ENCODE data around the gene GRIP2.
A peak's percentile ranks its signal among the peaks of the same experiment; 100 is the strongest.

The GRIP2 gene

DNA sequence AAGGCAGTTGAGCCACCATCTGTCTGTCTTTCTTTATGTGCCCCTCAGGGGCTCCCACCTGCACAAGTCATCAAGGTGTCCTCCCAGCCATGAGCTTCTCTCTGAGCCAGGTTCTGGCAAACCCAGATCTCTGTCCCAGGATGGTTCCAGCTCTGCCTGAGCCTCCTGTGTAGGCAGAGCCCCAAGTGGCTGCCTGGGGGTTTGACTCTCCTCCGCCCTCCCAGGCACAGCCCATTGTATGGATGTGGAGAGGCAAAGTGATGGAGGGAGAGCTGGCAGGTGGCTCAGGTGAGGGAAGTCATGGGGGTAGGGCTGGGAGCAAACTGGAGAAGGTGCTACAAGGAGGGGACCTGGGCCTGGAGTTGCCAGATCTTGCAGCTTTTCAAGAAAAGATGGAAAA, 56.9 kb downstream of the GRIP2 start:
- no peak for DNase-seq (ENCODE audit: low spot score)

DNA sequence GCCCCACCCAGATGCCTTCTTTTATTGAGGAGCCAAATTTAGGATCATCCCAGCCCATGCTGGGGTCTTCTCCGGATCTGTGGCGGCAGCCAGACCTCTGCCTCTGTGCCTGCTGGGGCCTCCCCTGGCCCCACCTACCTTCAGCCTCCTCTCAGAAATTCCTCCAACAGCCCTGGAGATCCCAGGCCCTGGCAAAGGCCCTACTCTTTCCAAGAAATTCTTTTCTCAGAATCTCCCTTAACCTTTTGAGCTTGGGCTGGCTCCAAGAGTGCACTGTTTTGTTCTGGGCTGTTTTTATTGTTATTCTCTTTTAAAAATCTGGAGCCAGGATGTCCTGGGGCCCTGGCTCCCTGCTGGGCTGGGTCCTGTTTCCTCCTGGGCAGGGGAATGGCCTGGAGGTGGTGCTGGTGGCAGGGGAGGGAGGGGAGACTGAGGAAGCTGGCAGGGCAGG, 57.8 kb downstream of the GRIP2 start:
- no peak for DNase-seq (ENCODE audit: low spot score)

DNA sequence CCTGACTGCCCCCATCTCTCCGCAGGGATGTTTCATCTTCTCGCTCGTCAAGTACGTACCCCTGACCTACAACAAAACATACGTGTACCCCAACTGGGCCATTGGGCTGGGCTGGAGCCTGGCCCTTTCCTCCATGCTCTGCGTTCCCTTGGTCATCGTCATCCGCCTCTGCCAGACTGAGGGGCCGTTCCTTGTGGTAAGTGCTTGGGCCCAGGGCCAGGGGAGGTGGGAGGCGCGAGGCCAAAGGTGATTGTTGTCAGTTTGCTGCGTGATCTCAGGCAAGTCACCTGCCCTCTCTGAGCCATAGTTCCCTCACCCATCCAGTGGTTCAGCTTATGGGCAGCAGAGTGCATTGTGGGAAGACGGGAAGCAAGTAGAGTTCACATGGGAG, 58.5 kb downstream of the GRIP2 start:
- DNase-seq (ENCODE audit: low spot score) = no peak

DNA sequence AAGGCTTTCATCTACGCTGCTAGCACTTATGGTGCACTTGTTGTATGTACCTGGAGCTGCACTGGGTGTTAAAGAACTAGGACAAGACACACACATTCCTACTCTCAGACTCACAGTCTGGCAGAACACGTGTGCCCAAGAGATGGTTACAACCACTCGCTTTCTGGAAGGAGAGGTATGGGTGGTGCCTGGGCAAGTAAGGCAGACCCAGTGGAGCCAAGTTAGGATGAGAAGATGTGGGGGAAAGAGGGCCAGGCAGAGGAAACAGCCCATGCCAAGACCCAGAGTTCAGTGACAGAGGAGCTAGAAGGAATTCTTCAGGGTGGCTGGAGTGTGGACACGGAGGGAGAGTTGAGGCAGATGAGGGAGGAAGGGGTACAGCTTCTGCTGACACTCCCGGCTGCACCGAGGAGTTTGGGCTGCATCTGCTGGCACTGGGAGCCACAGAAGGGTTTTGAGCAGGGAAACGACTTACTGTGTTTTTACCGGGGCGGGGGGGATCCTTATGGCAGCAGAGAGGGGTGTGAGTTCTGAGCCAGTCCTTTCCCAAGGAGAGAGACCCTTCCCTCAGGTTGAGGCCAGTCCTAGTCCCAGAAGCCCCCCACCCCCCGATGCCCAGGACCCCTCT, 59.0 kb downstream of the GRIP2 start:
- DNase-seq (ENCODE audit: low spot score) = no peak

DNA sequence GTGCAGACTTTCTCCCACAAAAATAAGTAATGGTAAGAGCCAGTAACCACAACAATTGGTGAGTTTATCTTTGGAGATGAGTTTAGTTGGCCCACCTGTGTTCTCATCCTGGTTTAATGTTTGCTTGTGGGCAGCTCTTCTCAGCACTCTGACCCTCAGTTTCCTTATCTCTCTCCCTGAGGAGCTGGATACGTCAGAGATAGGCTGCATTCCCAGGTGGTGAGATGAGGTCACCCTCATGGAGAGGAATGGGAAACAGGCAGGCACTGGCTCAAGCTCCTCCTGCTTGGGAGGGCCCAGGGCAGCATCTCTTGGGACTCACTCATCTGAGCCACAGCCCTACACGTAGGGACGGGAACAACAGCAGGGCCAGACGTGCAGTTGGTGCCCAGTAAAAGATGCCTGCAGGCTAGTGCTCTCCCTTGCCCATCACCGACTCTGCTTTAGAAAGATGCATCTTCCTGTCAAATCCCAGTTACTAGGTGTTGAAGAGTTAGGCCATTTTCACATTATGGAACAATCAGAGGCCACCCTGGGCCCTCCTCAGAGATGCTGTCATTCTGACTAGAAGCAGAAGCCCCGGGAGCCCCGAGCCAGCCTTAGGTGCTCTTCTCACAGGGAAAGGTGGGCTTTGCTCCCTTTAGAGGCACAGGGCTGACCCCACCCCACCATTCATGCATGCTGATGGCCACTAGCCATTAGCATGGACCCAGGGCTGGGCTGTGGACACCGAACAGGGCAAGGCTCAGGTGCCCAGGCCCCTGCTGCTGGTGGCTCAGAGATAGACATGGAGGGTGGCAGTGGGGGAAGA, 59.7 kb downstream of the GRIP2 start:
- DNase-seq (ENCODE audit: low spot score) = no peak

DNA sequence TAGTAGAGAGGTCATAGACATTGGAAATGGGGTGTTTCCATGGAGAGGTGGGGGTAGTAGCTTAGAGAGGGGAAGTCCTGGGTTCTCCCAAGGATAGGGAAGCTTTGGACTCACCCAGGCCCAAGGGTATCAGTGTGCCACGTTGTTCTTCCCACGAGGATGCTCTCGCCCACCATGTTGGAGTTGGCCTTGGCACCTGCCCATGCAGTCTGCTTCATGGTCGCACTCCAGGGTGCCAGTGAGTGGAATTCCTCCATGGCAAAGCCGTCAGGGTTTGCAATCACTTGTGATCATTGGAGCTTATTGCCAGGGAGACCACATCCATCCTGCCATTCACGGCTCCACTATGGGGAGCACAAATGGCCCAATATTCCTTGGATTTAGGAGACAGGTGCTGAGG, 60.6 kb downstream of the GRIP2 start:
- no peak for DNase-seq (ENCODE audit: low spot score)

DNA sequence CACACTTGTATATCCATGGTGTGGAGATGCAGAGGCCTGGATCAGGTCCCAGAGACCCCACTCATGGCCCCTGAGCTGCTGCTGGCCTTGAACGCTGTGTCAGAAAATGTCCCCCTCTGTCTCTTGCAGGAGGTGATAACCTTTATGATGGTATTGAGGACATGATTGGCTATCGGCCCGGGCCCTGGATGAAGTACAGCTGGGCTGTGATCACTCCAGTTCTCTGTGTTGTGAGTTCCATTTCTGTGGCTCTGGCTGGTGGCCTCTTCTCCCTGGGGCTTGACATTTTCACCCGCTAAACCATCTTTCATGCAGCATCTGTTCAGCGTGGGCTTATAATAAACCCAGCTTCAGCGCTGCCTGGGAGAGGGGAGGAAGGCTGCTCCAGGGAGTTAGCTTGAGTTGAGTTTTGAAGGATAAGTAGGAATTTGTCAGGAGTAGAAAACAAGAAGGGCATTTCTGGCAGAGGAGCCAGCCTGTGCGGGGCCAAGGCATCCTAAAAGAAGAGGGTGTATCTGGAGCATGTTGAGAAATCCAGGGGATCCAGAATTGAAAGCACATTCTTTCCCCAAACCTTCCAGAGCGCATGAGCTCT, 61.1 kb downstream of the GRIP2 start:
- DNase-seq (ENCODE audit: low spot score) = no peak

DNA sequence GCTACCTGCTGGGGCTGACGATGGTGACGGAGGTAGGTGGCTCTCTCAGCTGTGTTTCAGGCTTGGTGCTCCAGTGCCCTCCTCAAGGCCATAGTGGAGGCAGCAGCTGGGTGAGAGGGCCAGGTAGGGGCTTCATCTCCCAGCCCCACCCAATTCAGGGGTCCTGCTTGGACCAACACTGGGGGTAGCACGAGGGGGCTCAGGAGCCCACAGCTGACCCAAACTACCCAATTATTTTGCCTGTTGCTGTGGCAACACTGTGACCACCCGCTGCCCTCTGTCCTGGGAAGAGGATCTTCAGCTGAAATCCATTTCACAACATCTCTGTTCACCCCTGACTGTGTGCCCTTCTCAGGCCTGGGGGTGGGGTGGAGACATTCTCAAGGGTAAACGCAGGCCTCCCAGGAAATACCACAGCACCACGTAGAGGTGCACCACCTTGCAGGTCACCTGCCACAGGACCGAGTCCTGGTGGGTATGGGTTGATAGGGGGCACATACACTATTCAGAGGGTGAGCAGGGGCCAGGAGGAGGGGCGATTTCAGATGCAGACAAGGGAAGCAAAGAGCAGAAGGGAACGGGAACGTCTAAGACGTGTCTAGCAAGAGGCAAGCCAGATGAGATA, 62.7 kb downstream of the GRIP2 start:
- no peak for DNase-seq (ENCODE audit: low spot score)

DNA sequence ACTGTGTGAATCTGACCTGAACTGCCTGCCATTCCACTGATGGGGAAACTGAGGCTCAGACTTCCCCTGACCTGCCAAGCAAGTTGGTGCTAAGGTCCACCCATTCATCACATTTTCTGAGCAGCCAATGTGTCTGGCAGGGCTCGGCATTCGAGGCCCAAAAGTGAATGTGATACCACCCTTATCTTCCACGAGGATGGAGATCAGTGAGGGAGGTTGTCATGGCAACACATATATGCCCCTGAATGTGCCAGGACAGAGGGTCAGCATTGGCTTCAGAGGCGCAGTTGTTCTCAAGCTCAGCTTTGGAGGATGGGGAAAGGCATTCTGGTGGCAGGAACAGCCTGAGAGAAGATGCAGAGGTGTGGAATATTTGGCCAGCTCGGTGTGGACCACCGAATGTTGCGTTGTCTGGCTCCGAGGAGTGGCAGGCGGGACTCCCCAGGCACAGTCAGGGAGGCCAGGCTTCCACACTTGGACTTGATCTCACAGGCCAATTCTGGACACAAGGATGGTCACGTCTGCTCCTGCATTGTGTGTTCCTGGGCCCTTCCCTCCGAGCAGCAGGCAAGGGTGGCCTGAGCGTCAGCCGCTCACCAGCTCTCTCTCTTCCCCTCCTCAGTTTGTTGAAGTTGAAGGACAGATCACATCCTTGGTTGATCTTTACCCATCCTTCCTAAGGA, 63.4 kb downstream of the GRIP2 start:
- DNase-seq (ENCODE audit: low spot score) = no peak

DNA sequence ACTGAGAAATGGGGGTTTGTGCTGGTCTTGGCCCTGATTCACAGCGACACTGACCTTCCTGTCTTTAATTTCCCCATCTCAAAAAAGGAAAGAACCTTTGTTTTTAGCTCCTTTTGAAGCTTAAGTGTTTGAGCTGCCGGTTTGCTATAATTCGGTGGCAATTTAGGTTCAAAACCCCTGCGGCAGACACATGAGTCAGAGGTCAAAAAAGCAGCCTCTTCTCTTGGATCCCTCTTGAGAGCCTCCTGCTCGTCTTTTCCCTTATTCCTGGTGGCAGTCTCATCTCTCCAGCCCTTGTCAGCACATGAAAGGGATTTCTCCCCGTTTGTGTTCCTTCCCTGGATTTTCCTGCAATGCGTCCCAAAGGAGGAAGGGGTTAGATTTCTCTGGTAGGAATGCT, 64.5 kb downstream of the GRIP2 start:
- DNase-seq (ENCODE audit: low spot score) = no peak

DNA sequence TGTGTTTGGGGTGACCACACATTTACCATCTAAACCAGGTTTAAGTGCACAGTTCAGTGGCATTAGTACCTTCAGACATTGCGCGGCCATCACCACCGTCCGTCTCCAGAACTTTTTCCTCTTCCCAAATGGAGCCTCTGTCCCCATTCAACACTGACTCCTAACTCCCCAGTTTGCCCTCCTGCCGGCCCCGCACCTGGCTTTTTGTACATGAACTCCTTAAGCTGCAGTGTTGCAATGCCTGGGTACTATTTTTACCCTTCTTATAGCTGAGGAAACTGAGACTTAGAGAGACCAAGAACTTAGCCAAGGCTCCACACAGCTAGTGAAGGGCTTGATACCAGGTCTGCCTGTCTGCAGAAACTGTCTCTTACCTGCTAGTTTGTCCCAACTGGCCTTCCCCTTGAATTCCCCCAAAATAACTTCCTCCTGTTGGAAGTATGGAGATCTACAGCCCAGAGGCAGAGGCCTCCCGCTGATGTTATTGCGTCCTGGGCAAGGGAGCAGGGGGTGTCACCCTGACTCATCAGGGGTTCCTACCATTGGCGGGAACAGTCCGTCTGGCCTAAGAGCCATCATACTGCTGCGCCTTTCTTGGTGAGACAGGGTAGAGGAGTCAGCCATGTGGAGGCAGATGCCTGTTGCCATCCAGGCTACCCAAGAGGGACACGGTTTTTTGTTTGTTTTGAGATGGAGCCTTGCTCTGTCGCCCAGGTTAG, 65.6 kb downstream of the GRIP2 start:
- DNase-seq (ENCODE audit: low spot score) = no peak

DNA sequence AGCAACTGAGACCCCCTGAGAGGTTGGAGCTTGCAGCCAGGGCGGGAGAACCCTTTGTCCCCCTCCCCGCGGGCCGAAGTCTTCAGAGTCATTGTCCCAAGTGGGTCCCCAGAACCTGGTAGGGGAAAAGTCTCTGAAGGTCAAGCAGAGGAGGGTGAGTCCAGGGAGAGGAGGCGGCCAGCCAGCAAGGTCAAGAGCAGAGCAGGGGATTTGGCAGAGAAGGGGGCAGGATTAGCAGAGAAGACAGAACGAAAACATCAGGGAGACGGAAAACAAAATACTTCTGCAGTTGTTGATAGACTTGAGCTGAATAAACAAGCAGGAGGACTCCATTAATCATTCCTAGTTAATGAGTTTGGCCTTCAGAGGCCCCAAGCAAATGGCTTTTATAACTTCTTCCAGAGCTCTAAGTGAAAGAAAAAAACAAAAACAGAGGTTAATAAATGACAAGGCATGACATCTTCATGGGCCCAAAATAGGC, 66.7 kb downstream of the GRIP2 start:
- DNase-seq (ENCODE audit: low spot score) = no peak

DNA sequence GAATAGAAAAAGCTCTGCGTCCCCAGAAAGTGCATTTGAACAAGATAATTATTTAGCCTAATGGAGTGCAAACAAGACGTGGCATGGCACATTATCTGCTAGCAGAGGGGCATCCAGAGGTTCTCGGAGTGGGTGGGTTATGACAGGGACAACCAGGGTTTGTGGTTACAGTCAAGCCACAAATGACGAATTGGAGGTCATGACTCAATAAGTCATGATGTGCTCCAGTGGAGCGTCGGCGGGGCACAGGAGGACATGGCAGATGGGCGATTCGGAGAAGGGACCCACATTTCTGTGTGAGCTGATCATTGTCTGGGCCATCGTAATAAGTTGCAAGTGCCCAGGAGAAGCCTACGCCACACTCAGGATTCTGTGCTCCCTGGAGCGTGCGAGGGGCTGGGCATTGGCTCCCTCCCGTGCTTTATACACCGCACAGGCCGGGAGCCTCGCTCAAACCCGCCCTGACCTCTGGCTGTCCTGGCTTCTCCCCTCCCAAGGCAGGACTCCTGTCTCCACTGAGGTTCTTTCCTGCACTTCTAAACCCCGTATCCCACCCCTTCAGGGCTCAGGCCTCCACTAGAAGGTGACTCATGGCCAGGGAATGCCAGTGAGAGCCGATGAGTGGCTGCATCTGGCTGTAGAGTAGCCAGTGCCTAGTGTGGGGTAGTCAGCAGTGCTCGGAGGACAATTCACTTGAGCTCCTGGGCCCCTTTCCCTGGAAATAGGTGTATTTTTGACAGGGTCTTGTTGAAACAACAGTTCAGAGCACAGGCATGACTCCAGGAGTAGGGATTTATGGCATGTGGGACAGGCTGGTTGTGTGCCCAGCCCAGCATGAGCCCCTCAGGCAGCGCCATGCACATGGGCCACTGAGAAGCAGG, 67.4 kb downstream of the GRIP2 start:
- DNase-seq (ENCODE audit: low spot score) = no peak

DNA sequence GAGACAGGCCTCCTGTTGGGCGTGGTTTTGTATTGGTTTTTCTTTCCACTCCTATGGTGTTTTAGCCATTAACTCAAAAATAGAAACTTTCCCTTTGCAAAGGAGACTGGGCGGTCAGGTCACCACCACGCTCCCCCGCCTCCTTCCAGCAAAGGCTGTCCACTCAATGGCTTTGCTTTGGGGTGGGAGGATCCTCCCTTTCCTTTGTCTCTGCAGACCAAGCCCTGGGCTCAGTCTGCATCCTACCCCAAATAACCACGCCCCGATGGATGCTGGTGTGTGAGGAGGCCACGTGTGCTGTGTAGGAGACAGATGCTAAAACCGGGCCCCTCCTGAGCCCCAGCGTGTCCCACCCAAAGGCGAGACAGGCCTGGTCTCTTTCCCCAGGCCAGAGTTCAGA, 68.5 kb downstream of the GRIP2 start:
- DNase-seq (ENCODE audit: low spot score) = no peak

DNA sequence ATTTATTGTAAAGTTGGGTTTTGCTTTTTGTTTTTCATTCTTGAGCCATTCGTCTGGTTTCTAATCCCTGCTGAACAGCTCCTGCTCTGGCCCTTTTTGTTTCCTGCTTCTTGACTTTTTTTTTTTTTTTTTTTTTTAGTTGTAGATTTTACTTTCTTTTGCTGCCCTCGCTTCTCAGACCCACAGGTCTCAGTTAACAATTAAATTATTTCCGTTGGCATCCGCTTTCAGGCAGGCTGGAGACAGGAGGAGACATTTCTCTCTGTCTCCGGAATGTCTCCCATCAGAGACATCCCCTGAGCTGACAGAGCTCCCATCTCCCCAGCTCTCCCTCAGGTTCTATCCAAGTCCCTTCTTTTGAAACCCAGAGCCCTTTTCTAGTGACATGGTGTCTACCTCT, 69.1 kb downstream of the GRIP2 start:
- DNase-seq (ENCODE audit: low spot score) = no peak

DNA sequence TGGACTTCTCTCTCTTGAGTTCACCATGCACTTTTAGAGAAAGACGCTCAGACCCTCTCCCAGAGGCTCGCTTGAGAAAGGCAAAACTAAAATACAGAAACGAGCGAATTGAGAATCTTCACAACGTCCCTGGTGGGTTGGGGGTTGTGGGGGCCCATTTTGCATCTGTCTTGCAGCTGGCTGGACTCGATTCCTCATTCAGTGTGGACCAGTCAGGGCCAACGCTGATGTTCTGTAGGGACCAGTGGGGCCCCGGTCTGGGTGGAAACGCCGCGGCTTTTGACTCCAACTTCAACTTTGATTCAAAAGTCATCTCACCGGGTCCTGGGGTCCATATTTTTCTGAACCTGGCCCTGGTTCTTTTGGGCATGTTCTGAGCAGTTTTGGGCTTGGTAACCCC, 69.7 kb downstream of the GRIP2 start:
- DNase-seq (ENCODE audit: low spot score) = no peak

DNA sequence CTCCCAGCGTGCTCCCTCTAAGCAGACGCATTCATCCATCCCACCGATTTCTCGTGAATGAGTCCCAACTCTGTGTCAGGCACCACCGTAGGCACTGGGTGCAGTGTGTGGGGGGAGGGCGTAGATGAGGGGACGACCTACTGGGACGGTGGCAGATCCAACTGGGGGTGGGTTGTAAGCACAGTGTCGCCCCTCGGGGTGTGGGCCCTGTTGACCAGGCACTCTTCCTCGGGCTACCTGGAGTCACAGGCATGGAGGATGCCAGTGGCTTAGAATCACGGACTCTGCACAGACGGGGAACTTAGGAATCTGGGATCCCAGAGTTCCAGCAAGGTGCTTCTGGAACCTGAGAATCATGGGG, 71.5 kb downstream of the GRIP2 start:
- no peak for DNase-seq (ENCODE audit: low spot score)

DNA sequence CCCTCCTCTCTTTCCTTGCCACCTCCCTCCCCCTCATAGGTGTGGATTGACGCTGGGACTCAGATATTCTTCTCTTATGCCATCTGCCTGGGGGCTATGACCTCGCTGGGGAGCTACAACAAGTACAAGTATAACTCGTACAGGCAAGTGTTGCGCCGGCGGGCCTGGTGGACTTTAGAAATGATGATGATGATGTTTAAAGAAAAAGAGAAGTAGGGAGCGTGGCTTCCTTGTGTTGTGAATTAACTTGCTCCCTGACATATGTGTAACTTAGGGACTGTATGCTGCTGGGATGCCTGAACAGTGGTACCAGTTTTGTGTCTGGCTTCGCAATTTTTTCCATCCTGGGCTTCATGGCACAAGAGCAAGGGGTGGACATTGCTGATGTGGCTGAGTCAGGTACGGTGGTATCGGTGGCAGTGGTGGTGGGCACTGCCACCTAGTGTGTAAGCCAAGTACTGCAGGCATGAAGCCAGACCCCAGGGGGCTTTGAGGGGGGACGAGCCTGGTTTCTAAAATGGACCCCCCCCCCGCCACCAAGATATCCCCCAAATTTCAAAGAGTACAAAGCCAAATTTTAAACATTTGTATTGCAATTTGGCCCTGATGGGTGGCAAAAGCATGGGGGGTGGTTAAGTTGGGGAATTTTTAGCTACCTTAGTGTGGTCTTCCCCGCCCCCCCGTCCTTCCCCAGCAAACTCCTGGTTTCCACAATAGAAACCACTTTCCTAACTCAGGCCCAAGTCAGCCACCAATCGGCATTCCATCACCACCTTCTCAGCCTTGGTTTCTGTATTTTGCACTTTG, 72.1 kb downstream of the GRIP2 start:
- DNase-seq (ENCODE audit: low spot score) = peak; percentile 74

DNA sequence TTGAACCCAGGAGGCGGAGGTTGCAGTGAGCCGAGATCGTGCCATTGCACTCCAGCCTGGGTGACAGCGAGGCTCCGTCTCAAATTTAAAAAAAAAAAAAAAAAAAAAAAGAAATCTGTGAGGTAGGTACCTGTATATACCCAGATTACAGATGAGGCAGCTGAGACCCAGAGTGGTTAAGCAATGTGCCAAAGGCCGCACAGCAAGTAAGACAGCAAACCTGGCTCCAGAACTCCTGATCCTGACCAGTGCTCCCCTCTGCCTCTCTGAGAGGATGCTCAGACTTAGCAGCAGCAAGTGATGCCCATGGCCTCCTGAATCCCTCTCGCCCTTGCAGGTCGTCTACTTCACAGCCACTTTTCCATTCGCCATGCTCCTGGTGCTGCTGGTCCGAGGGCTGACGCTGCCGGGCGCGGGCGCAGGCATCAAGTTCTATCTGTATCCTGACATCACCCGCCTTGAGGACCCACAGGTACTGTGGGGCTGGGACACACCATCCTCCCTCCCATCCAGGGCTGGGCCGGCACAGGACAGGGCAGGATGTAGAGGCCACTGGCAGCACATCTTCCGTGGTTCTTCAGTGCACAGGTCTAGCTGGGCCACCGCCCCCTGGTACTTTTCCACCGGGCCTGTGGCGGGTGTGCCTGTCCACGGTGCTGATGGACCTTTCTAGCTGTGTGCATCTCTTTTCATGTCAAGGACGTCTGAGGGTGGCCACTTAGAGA, 73.8 kb downstream of the GRIP2 start:
- no peak for DNase-seq (ENCODE audit: low spot score)
